SIG-M5 (cell line): ENCODE data around the gene CLDN25.

Experiments used
- DNase-seq: peaks from one replicate; lab custom pipeline; 2025; lab: John Stamatoyannopoulos, UW

Gene CLDN25

GRCh38 chr11:113808931-113809330 lies 29.3 kb downstream of the CLDN25 start:
- no peak for DNase-seq

GRCh38 chr11:113814181-113814580 lies 34.6 kb downstream of the CLDN25 start:
- DNase-seq = no peak

- DNase-seq = no peak
These were observed 37.6 kb downstream of the CLDN25 start for GRCh38 chr11:113817162-113817561.

GRCh38 chr11:113817626-113818025 lies 38.0 kb downstream of the CLDN25 start:
- DNase-seq = no peak

GRCh38 chr11:113818426-113818825 lies 38.8 kb downstream of the CLDN25 start:
- no peak for DNase-seq

GRCh38 chr11:113827477-113827876 lies 47.9 kb downstream of the CLDN25 start:
- DNase-seq = no peak

GRCh38 chr11:113828191-113828590 lies 48.6 kb downstream of the CLDN25 start:
- no peak for DNase-seq

GRCh38 chr11:113829751-113830150 lies 50.2 kb downstream of the CLDN25 start:
- DNase-seq = no peak
